ENCODE data around the gene CNIH2. TPM values are rescaled to one million over a fixed set of nuclear protein-coding genes. Genes with fewer than 3 reads are reported as not detected.
"Not testable (repeated sequence)": the region's sequence is repeated elsewhere in the genome, so short reads cannot be mapped to it uniquely, and the experiment has no call there.

CNIH2 gene
- total and polyA plus RNA-seq, 7 donors, result 0.63 to 1.7 TPM; not detected in 5

DNA sequence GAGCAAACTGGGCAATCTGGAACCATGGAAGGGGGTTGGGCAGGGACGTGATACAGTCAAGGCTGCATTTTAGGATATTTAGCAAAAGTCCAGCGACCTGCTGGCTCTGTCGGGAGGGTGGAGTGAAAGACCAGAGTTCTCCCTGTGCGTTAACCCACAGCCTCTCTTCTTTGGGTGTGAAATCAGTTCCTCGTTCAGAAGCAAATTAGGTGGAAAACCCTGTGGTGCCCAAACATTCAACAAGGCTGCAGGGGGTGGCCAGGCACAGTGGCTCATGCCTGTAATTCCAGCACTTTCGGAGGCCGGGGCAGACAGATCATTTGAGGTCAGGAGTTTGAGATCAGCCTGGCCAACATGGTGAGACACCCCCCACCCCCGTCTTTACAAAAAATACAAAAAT lies 19.6 kb downstream of the CNIH2 start:
- Histone ChIP-seq H3K4me1 (no peaks in the 10 kb centered on the region), H3K9me3 (no peaks in the 10 kb centered on the region), H3K27ac (no peak overlapping the region), H3K36me3 (no peaks in the 10 kb centered on the region), H3K4me3 (no peak overlapping the region), H3K27me3 (peaks cover 13 to 37% (median 33%) of the 10 kb centered on the region in 3 donors)
- DNase-seq, result no peak
- TF ChIP-seq, protein P1, sequence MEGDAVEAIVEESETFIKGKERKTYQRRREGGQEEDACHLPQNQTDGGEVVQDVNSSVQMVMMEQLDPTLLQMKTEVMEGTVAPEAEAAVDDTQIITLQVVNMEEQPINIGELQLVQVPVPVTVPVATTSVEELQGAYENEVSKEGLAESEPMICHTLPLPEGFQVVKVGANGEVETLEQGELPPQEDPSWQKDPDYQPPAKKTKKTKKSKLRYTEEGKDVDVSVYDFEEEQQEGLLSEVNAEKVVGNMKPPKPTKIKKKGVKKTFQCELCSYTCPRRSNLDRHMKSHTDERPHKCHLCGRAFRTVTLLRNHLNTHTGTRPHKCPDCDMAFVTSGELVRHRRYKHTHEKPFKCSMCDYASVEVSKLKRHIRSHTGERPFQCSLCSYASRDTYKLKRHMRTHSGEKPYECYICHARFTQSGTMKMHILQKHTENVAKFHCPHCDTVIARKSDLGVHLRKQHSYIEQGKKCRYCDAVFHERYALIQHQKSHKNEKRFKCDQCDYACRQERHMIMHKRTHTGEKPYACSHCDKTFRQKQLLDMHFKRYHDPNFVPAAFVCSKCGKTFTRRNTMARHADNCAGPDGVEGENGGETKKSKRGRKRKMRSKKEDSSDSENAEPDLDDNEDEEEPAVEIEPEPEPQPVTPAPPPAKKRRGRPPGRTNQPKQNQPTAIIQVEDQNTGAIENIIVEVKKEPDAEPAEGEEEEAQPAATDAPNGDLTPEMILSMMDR (IDR thresholded peaks at IDR 0.05), result no peak
- TF ChIP-seq EP300 (IDR thresholded peaks at IDR 0.05), result no peak
- TF ChIP-seq POLR2AphosphoS5 (IDR thresholded peaks at IDR 0.05), result no peak
- TF ChIP-seq POLR2A (IDR thresholded peaks at IDR 0.05), result no peak
- 62 to 69% methylated on average over 8 of the region's 8 CpGs for WGBS, 2 donors
- intact Hi-C loops (cut with DNase I), result no loop called here

DNA sequence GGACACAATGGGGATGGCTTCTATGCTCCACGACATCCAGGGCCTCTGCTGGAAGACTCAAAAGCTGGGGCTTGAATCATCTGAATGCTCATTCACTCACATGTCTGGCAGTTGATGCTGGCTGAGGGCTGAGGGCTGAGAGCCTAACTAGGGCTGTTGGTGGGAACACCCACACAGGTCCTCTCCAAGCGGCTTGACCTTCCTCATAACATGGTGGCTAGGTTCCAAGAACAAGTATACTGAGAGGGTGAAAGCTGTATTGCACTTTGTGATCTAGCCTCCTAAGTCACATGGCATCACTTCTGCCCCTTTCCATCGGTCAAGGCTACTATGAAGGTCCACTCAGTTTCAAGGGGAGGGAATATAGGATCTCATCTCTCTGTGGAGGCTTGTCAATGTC lies 21.2 kb downstream of the CNIH2 start:
- intact Hi-C loops (cut with DNase I), result no loop called here
- no peak for TF ChIP-seq EP300 (IDR thresholded peaks at IDR 0.05)
- TF ChIP-seq POLR2A (IDR thresholded peaks at IDR 0.05), result no peak
- no peak for TF ChIP-seq POLR2AphosphoS5 (IDR thresholded peaks at IDR 0.05)
- TF ChIP-seq, protein P1 (IDR thresholded peaks at IDR 0.05), result no peak
- peaks cover 0 to 21% (median 17%) of the 10 kb centered on the region in 3 donors for H3K27me3 ChIP-seq

DNA sequence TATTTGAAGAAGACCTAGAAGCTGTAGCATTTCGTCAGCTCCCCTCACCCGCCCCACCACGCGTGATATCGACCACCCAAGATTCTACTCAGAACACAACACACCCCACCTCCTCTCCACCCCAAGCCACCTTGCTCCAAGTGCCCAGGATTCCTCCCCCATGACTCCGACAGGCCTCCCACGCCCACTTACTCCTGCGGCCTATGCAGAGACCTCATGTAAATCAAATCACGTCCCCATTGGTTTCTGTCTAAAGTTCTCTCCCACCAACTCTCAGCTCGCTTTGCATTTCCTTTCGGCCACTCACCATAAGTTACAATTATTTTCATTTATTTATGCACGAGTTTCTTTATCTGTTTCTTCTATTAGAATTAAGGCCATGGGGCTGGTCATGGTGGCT lies 24.7 kb downstream of the CNIH2 start:
- TF ChIP-seq, protein P1 (IDR thresholded peaks at IDR 0.05), result no peak
- TF ChIP-seq POLR2AphosphoS5 (IDR thresholded peaks at IDR 0.05), result no peak
- TF ChIP-seq POLR2A (IDR thresholded peaks at IDR 0.05), result no peak
- TF ChIP-seq EP300 (IDR thresholded peaks at IDR 0.05), result no peak
- Histone ChIP-seq H3K9me3 (no peaks in the 10 kb centered on the region), H3K27ac (no peak overlapping the region), H3K4me3 (no peak overlapping the region), H3K36me3 (no peaks in the 10 kb centered on the region), H3K27me3 (no peaks in the 10 kb centered on the region), H3K4me1 (no peaks in the 10 kb centered on the region)
- intact Hi-C loops (cut with DNase I), result no loop called here
- DNase-seq, result no peak
- 91% methylated on average over 12 of the region's 12 CpGs for WGBS, 2 donors

More for the DNA sequence above, 21.2 kb downstream of the CNIH2 start:
- H3K4me1 ChIP-seq, result no peaks in the 10 kb centered on the region
- no peaks in the 10 kb centered on the region for H3K9me3 ChIP-seq
- H3K36me3 ChIP-seq, result no peaks in the 10 kb centered on the region
- 67 to 81% methylated on average over 3 of the region's 3 CpGs for WGBS, 2 donors
- no peak overlapping the region for H3K4me3 ChIP-seq
- no peak for DNase-seq
- H3K27ac ChIP-seq, result no peak overlapping the region

DNA sequence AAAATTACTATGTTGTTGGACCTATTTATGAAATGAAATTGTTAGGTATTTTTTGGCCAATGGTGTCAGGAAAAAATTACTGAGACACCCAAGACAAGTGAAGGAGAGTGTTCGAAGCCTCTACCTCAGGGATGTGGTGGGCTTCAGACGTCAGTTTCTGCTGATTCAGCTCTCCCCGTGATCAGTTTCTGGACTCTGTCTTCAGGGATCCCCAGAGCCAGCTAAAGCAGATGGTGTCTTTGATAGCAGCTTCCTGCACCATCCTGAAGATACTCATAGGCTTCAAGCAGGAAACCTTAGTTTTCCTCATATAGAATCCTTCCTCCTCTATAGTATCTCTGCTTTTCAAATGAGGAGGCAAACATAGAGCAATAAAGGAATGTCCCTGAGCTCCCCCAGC lies 31.5 kb downstream of the CNIH2 start:
- no peak overlapping the region for H3K4me3 ChIP-seq
- 67 to 77% methylated on average over 3 of the region's 3 CpGs for WGBS, 2 donors
- no peaks in the 10 kb centered on the region for H3K36me3 ChIP-seq
- H3K27ac ChIP-seq, result no peak overlapping the region
- H3K9me3 ChIP-seq, result no peaks in the 10 kb centered on the region
- TF ChIP-seq POLR2A (IDR thresholded peaks at IDR 0.05) (no peak), POLR2AphosphoS5 (IDR thresholded peaks at IDR 0.05) (no peak), EP300 (IDR thresholded peaks at IDR 0.05) (no peak)
- TF ChIP-seq, protein P1 (IDR thresholded peaks at IDR 0.05), result no peak
- no peaks in the 10 kb centered on the region for H3K27me3 ChIP-seq
- peaks cover 0 to 21% (median 16%) of the 10 kb centered on the region in 4 donors for H3K4me1 ChIP-seq
- no peak for DNase-seq
- intact Hi-C loops (cut with DNase I), result no loop called here

DNA sequence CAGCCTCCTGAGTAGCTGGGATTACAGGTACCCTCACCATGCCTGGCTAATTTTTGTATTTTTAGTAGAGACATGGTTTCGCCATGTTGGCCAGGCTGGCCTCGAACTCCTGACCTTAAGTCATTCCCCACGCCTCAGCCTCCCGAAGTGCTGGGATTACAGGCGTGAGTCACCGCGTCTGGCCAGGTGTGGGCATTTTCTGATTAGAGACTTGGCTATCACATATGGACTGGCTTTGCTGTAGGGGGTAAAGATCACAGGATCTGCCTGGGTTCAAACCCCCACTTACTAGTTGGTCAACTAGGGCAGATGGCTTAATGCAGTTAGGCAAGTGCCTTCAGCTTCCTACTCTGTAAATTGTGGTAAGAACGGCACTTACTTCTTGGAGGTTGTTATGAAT lies 32.3 kb downstream of the CNIH2 start:
- DNase-seq, result no peak
- Histone ChIP-seq H3K4me3 (no peak overlapping the region), H3K27ac (no peak overlapping the region), H3K36me3 (no peaks in the 10 kb centered on the region), H3K27me3 (no peaks in the 10 kb centered on the region), H3K9me3 (no peaks in the 10 kb centered on the region), H3K4me1 (peaks cover 0 to 30% (median 25%) of the 10 kb centered on the region in 4 donors)
- intact Hi-C loops (cut with DNase I), result no loop called here
- no peak for TF ChIP-seq EP300 (IDR thresholded peaks at IDR 0.05)
- no peak for TF ChIP-seq POLR2AphosphoS5 (IDR thresholded peaks at IDR 0.05)
- TF ChIP-seq, protein P1 (IDR thresholded peaks at IDR 0.05), result no peak
- TF ChIP-seq POLR2A (IDR thresholded peaks at IDR 0.05), result no peak
- WGBS, 2 donors, result 61 to 89% methylated on average over 8 of the region's 8 CpGs

DNA sequence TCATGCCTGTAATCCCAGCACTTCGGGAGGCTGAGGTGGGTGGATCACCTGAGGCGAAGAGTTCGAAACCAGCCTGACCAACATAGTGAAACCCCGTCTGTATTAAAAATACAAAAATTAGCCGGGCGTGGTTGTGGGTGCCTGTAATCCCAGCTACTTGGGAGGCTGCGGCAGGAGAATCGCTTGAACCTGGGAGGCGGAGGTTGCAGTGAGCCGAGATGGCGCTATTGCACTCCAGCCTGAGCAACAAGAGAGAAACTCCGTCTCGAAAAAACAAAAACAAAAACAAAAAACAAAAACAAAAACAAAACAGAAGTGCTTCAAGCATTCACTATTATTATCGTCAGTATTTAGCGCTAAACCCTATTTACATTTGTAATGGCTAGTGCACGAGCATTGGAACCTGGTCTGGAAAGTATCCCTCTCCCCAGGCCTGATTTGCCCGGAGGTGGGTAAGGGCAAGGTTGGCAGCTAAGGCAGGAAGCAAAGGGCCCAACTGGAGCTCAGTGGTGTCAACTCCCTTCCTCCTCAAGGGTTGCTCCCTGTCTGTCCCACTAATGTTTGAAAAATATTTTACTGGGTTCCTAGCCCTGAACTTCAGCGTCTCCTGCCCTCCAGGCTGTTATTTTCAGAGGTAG lies 32.9 kb downstream of the CNIH2 start:
- peaks cover 0 to 36% (median 31%) of the 10 kb centered on the region in 4 donors for H3K4me1 ChIP-seq
- H3K27me3 ChIP-seq; intact Hi-C loops (cut with DNase I); H3K4me3 ChIP-seq; DNase-seq; H3K36me3 ChIP-seq; H3K9me3 ChIP-seq: not testable (repeated sequence)
- H3K27ac ChIP-seq, result peak overlapping the region in 2 of 4 donors; percentile 86 to 90
- WGBS, 2 donors, result 86 to 91% methylated on average over 18 of the region's 18 CpGs
